Liver (tissue), 9 donors: Measurements from ENCODE around the gene TSGA10. TPM values are rescaled to one million over a fixed set of nuclear protein-coding genes. Genes with fewer than 3 reads are reported as not detected.

Experiments used
- DNase-seq: peaks from one replicate; pipeline ENCODE4 v3.0.0-alpha.2; 2017; ENCODE audit warnings: low spot score
- H3K27ac ChIP-seq, 2 donors: one replicate each; pipeline ENCODE4 v1.7.0; 2013; ENCODE audit warnings: inconsistent platforms in 2 of 2, low read length in 2 of 2, control low read depth in 1 of 2, low read depth in 1 of 2, mild to moderate bottlenecking in 1 of 2
- H3K27me3 ChIP-seq, 4 donors: one replicate each; pipeline versions ENCODE4 v1.6.1 to v1.7.0; 2013; ENCODE audit warnings: low read length in 3 of 4, inconsistent platforms in 1 of 4, mild to moderate bottlenecking in 1 of 4, moderate library complexity in 1 of 4; ENCODE audit not compliant: control insufficient read depth in 4 of 4, insufficient read depth in 4 of 4
- H3K36me3 ChIP-seq, 4 donors: one replicate each; pipeline versions ENCODE4 v1.6.1 to v1.7.0; 2013; ENCODE audit warnings: low read length in 3 of 4, mild to moderate bottlenecking in 3 of 4, low read depth in 1 of 4, moderate library complexity in 1 of 4; ENCODE audit not compliant: control insufficient read depth in 4 of 4, insufficient read depth in 3 of 4
- H3K4me1 ChIP-seq, 4 donors: one replicate each; pipeline versions ENCODE4 v1.6.1 to v1.7.0; 2013; ENCODE audit warnings: low read length in 3 of 4, mild to moderate bottlenecking in 3 of 4, moderate library complexity in 1 of 4; ENCODE audit not compliant: control insufficient read depth in 4 of 4, insufficient read depth in 4 of 4
- H3K4me3 ChIP-seq, 3 donors: one replicate each; pipeline versions ENCODE4 v1.6.1 to v1.7.0; 2013; ENCODE audit warnings: low read length in 3 of 3, control low read depth in 1 of 3, low read depth in 1 of 3, mild to moderate bottlenecking in 1 of 3
- H3K9ac ChIP-seq, 2 donors: one replicate each; pipeline ENCODE4 v1.7.0; 2013; ENCODE audit warnings: low read length in 2 of 2, mild to moderate bottlenecking in 2 of 2, moderate library complexity in 2 of 2, control low read depth in 1 of 2, low read depth in 1 of 2
- H3K9me3 ChIP-seq, 4 donors: one replicate each; pipeline versions ENCODE4 v1.6.1 to v1.7.0; 2013; ENCODE audit warnings: low read length in 3 of 4; ENCODE audit not compliant: control insufficient read depth in 4 of 4
- ATF3 ChIP-seq: IDR thresholded peaks from 2 replicates; pipeline ENCODE4 v1.6.1; 2016; ENCODE audit warnings: antibody characterized with exemption
- EGR1 ChIP-seq, 2 donors: IDR thresholded peaks; 2 replicates each; pipeline ENCODE4 v1.6.1; 2016 to 2018; ENCODE audit warnings: antibody characterized with exemption in 2 of 2, low read depth in 2 of 2
- FOXA1 ChIP-seq: IDR thresholded peaks from 2 replicates; pipeline ENCODE4 v1.6.1; 2016; ENCODE audit warnings: antibody characterized with exemption
- FOXA2 ChIP-seq: IDR thresholded peaks from 2 replicates; pipeline ENCODE4 v1.6.1; 2016; ENCODE audit warnings: antibody characterized with exemption
- GABPA ChIP-seq, 2 donors: IDR thresholded peaks in 1 of 2; conservative IDR thresholded peaks in 1 of 2; 2 replicates each; pipeline ENCODE4 v1.6.1; 2016; ENCODE audit warnings: antibody characterized with exemption in 2 of 2, mild to moderate bottlenecking in 1 of 2, moderate library complexity in 1 of 2
- HNF4A ChIP-seq, 2 donors: conservative IDR thresholded peaks; 2 replicates each; pipeline ENCODE4 v1.6.1; 2016; ENCODE audit warnings: antibody characterized with exemption in 2 of 2, mild to moderate bottlenecking in 2 of 2
- HNF4G ChIP-seq: IDR thresholded peaks from 2 replicates; pipeline ENCODE4 v1.6.1; 2016; ENCODE audit warnings: antibody characterized with exemption
- JUND ChIP-seq, 2 donors: IDR thresholded peaks; 2 replicates each; pipeline ENCODE4 v1.6.1; 2016; ENCODE audit warnings: antibody characterized with exemption in 2 of 2
- MAX ChIP-seq: IDR thresholded peaks from 2 replicates; pipeline ENCODE4 v1.6.1; 2016; ENCODE audit warnings: antibody characterized with exemption
- NR2F2 ChIP-seq: IDR thresholded peaks from 2 replicates; pipeline ENCODE4 v1.6.1; 2016; ENCODE audit warnings: antibody characterized with exemption
- RAD21 ChIP-seq, 2 donors: IDR thresholded peaks; 2 replicates each; pipeline ENCODE4 v1.6.1; 2016; ENCODE audit warnings: antibody characterized with exemption in 2 of 2, mild to moderate bottlenecking in 2 of 2
- RXRA ChIP-seq, 2 donors: IDR thresholded peaks; 2 replicates each; pipeline ENCODE4 v1.6.1; 2017 to 2018; ENCODE audit warnings: antibody characterized with exemption in 2 of 2, mild to moderate bottlenecking in 1 of 2
- SP1 ChIP-seq: IDR thresholded peaks from 2 replicates; pipeline ENCODE4 v1.6.1; 2018; ENCODE audit warnings: antibody characterized with exemption, mild to moderate bottlenecking
- TAF1 ChIP-seq: conservative IDR thresholded peaks from 2 replicates; pipeline ENCODE4 v1.6.1; 2016; ENCODE audit warnings: antibody characterized with exemption, mild to moderate bottlenecking
- YY1 ChIP-seq: IDR thresholded peaks from 2 replicates; pipeline ENCODE4 v1.6.1; 2016; ENCODE audit warnings: antibody characterized with exemption, mild to moderate bottlenecking
- ZBTB33 ChIP-seq: IDR thresholded peaks from 2 replicates; pipeline ENCODE4 v1.6.1; 2016; ENCODE audit warnings: antibody characterized with exemption
- WGBS: extraction: QIAGEN DNeasy Blood & Tissue Kit; methylation state at CpG from one replicate; pipeline ENCODE4 v1.1.7; 2013; 5-methylcytosine and 5-hydroxymethylcytosine counted together
- polyA plus RNA-seq, 2 donors: library from polyadenylated mRNA; stranded (reverse) in 1 of 2; unstranded in 1 of 2; fragments of 200-250 nt in 1 of 2; fragments of >200 nt in 1 of 2; fragmentation: Nextera tagmentation in 1 of 2; extraction: Ambion mirVana in 1 of 2; gene quantifications; one replicate each; pipeline versions ENCODE4 v1.2.1 to v1.2.3, GENCODE V29; 2013 to 2015
- total RNA-seq, 2 donors: library from RNA; depleted of rRNA; stranded (reverse); fragments of >200 nt; gene quantifications; one replicate each; pipeline ENCODE4 v1.2.3, GENCODE V29; 2014
- TF ChIP-seq, protein P1 (sequence below): IDR thresholded peaks from 2 replicates; pipeline ENCODE4 v1.6.1; 2016; ENCODE audit warnings: antibody characterized with exemption, mild to moderate bottlenecking
- TF ChIP-seq, protein P2 (sequence below): fragments of 150-350 bp; IDR thresholded peaks from 2 replicates; pipeline ENCODE4 v1.5.1; 2017; ENCODE audit warnings: improper control_type of control experiment, low read depth, low read length; ENCODE audit not compliant: missing input control
- donor health status: healthy.
- donor health status: healthy.
- donor health status: healthy.
- donor health status: healthy.
- donor health status: healthy.

Gene TSGA10
- total and polyA plus RNA-seq, 4 donors: 0.93 to 4.4 (median 3.8) TPM

DNA sequence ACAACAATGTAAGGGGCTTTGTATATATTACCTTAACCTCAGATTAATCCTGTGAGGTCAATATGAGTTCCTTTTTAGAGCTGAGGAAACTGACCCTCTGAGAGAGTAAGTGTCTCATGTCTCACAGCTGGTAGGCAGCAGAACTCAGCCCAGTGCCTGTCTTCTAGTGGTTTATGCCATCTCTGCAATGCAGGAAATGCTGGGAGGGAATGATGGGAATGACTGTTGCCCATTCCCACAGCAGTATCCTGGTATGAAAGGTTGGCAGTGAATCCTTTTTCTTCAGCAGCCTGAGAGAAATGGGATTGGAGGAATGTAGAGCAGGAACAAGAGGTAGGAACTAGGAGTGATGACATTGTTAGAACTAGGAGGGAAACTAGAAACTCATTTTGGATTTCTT, 32.3 kb upstream of the TSGA10 start (continued):
- no peak for TF ChIP-seq ZBTB33
- no peak for TF ChIP-seq FOXA1
- no peak for TF ChIP-seq NR2F2
- TF ChIP-seq ATF3: no peak

DNA sequence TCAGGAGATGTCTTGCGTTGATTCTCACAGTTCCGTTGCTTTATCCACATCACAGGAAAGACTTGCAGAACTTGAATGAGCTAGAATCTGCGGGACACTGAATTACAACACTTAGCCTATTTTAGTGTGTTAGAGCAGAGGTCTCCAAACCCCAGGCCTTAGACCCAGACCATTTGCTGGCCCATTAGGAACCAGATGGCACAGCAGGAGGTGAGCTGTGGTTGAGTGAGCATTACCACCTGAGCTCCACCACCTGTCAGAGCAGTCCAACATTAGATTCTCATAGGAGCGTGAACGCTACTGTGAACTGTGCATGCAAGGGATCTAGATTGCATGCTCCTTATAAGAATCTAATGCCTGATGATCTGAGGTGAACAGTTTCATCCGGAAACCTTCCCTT, 30.1 kb upstream of the TSGA10 start:
- H3K9ac ChIP-seq: no peak overlapping the region
- H3K27me3 ChIP-seq: no peaks in the 10 kb centered on the region

More for the DNA sequence above, 30.1 kb upstream of the TSGA10 start:
- Histone ChIP-seq H3K27ac (no peak overlapping the region), H3K4me3 (no peak overlapping the region), H3K4me1 (peaks cover 6 to 25% (median 14%) of the 10 kb centered on the region in 4 donors), H3K9me3 (no peaks in the 10 kb centered on the region), H3K36me3 (peaks cover 0 to 12% (median 3%) of the 10 kb centered on the region in 4 donors)
- no peak for DNase-seq
- WGBS: 81% methylated on average over 6 of the region's 6 CpGs
- TF ChIP-seq JUND (IDR thresholded peaks at IDR 0.05) (no peak), NR2F2 (no peak), MAX (no peak), TAF1 (no peak), FOXA1 (no peak), RAD21 (IDR thresholded peaks at IDR 0.05) (no peak), RXRA (IDR thresholded peaks at IDR 0.05) (no peak), FOXA2 (no peak), YY1 (no peak), EGR1 (IDR thresholded peaks at IDR 0.05; ENCODE audit: low read depth in 2 of 2) (no peak), GABPA (IDR thresholded peaks at IDR 0.05 in 1 of 2, conservative IDR thresholded peaks at IDR 0.05 in 1 of 2) (no peak), SP1 (no peak), ZBTB33 (no peak), ATF3 (no peak), HNF4A (conservative IDR thresholded peaks at IDR 0.05) (no peak), HNF4G (no peak)
- TF ChIP-seq, protein P1, sequence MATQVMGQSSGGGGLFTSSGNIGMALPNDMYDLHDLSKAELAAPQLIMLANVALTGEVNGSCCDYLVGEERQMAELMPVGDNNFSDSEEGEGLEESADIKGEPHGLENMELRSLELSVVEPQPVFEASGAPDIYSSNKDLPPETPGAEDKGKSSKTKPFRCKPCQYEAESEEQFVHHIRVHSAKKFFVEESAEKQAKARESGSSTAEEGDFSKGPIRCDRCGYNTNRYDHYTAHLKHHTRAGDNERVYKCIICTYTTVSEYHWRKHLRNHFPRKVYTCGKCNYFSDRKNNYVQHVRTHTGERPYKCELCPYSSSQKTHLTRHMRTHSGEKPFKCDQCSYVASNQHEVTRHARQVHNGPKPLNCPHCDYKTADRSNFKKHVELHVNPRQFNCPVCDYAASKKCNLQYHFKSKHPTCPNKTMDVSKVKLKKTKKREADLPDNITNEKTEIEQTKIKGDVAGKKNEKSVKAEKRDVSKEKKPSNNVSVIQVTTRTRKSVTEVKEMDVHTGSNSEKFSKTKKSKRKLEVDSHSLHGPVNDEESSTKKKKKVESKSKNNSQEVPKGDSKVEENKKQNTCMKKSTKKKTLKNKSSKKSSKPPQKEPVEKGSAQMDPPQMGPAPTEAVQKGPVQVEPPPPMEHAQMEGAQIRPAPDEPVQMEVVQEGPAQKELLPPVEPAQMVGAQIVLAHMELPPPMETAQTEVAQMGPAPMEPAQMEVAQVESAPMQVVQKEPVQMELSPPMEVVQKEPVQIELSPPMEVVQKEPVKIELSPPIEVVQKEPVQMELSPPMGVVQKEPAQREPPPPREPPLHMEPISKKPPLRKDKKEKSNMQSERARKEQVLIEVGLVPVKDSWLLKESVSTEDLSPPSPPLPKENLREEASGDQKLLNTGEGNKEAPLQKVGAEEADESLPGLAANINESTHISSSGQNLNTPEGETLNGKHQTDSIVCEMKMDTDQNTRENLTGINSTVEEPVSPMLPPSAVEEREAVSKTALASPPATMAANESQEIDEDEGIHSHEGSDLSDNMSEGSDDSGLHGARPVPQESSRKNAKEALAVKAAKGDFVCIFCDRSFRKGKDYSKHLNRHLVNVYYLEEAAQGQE: no peak
- TF ChIP-seq, protein P2, sequence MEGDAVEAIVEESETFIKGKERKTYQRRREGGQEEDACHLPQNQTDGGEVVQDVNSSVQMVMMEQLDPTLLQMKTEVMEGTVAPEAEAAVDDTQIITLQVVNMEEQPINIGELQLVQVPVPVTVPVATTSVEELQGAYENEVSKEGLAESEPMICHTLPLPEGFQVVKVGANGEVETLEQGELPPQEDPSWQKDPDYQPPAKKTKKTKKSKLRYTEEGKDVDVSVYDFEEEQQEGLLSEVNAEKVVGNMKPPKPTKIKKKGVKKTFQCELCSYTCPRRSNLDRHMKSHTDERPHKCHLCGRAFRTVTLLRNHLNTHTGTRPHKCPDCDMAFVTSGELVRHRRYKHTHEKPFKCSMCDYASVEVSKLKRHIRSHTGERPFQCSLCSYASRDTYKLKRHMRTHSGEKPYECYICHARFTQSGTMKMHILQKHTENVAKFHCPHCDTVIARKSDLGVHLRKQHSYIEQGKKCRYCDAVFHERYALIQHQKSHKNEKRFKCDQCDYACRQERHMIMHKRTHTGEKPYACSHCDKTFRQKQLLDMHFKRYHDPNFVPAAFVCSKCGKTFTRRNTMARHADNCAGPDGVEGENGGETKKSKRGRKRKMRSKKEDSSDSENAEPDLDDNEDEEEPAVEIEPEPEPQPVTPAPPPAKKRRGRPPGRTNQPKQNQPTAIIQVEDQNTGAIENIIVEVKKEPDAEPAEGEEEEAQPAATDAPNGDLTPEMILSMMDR: no peak
